ENCODE data around the gene PHACTR1.

PHACTR1 gene

GRCh38 chr6:12845224-12846004, 128.8 kb downstream of the PHACTR1 start:
- Histone ChIP-seq H2AFZ (ENCODE audit: low read depth, low read length) (no peak overlapping the region), H4K8ac (ENCODE audit: low read length) (no peak overlapping the region), H2BK15ac (ENCODE audit: low read depth, poor library complexity, severe bottlenecking) (no peak overlapping the region), H3K4me2 (ENCODE audit: low read length, poor library complexity, severe bottlenecking) (no peak overlapping the region), H3K4me1 (ENCODE audit: control insufficient read depth, insufficient read depth, low read depth, low read length) (peaks cover 2% of the 10 kb centered on the region), H3K18ac (ENCODE audit: low read depth in 1 of 2, low read length in 2 of 2) (no peak overlapping the region), H3K27ac (ENCODE audit: low read length, poor library complexity, severe bottlenecking) (no peak overlapping the region), H3K23ac (ENCODE audit: low read length in 2 of 2) (no peak overlapping the region), H2BK12ac (ENCODE audit: low read length in 2 of 2) (no peak overlapping the region), H3K79me1 (replicated peaks; ENCODE audit: low read length, poor library complexity, severe bottlenecking) (no peaks in the 10 kb centered on the region), H3K36me3 (ENCODE audit: control insufficient read depth in 1 of 2, insufficient read depth in 2 of 2, low read depth in 1 of 2, low read length in 2 of 2) (no peaks in the 10 kb centered on the region), H3K4me3 (ENCODE audit: insufficient read depth in 1 of 2, low read depth in 1 of 2, low read length in 2 of 2) (no peak overlapping the region), H3K14ac (ENCODE audit: low read length in 2 of 2) (no peak overlapping the region), H3K27me3 (ENCODE audit: control insufficient read depth in 1 of 2, insufficient read depth in 1 of 2, low read length in 2 of 2) (no peaks in the 10 kb centered on the region), H4K91ac (ENCODE audit: low read length) (no peak overlapping the region), H2BK5ac (ENCODE audit: low read depth, low read length, poor library complexity, severe bottlenecking) (no peak overlapping the region), H3K9ac (ENCODE audit: low read length) (no peak overlapping the region), H2BK120ac (ENCODE audit: low read depth, low read length) (no peak overlapping the region), H3K4ac (ENCODE audit: low read depth in 1 of 2, low read length in 2 of 2) (no peak overlapping the region), H2AK5ac (ENCODE audit: low read length, severe bottlenecking) (no peak overlapping the region), H3K9me3 (ENCODE audit: control insufficient read depth, low read length) (no peaks in the 10 kb centered on the region)
- DNase-seq = no peak
- 82% methylated on average over 10 of the region's 10 CpGs for WGBS

- no peak overlapping the region for H3K4me3 ChIP-seq (ENCODE audit: insufficient read depth in 1 of 2, low read depth in 1 of 2, low read length in 2 of 2)
- H2BK12ac ChIP-seq (ENCODE audit: low read length in 2 of 2) = no peak overlapping the region
- no peak overlapping the region for H3K23ac ChIP-seq (ENCODE audit: low read length in 2 of 2)
- H2AK5ac ChIP-seq (ENCODE audit: low read length, severe bottlenecking) = no peak overlapping the region
- H3K14ac ChIP-seq (ENCODE audit: low read length in 2 of 2) = no peak overlapping the region
- H3K27ac ChIP-seq (ENCODE audit: low read length, poor library complexity, severe bottlenecking) = no peak overlapping the region
- no peak overlapping the region for H3K4me2 ChIP-seq (ENCODE audit: low read length, poor library complexity, severe bottlenecking)
- H3K9me3 ChIP-seq (ENCODE audit: control insufficient read depth, low read length) = no peaks in the 10 kb centered on the region
- WGBS = 76% methylated on average over 11 of the region's 13 CpGs
- no peak overlapping the region for H2BK5ac ChIP-seq (ENCODE audit: low read depth, low read length, poor library complexity, severe bottlenecking)
- no peaks in the 10 kb centered on the region for H3K79me1 ChIP-seq (replicated peaks; ENCODE audit: low read length, poor library complexity, severe bottlenecking)
- no peak overlapping the region for H3K18ac ChIP-seq (ENCODE audit: low read depth in 1 of 2, low read length in 2 of 2)
- DNase-seq = no peak
- H4K8ac ChIP-seq (ENCODE audit: low read length) = no peak overlapping the region
- no peak overlapping the region for H4K91ac ChIP-seq (ENCODE audit: low read length)
- no peak overlapping the region for H2BK120ac ChIP-seq (ENCODE audit: low read depth, low read length)
- peaks cover 2% of the 10 kb centered on the region for H3K4me1 ChIP-seq (ENCODE audit: control insufficient read depth, insufficient read depth, low read depth, low read length)
- H3K4ac ChIP-seq (ENCODE audit: low read depth in 1 of 2, low read length in 2 of 2) = no peak overlapping the region
- H2BK15ac ChIP-seq (ENCODE audit: low read depth, poor library complexity, severe bottlenecking) = no peak overlapping the region
- no peak overlapping the region for H2AFZ ChIP-seq (ENCODE audit: low read depth, low read length)
- H3K36me3 ChIP-seq (ENCODE audit: control insufficient read depth in 1 of 2, insufficient read depth in 2 of 2, low read depth in 1 of 2, low read length in 2 of 2) = no peaks in the 10 kb centered on the region
- H3K27me3 ChIP-seq (ENCODE audit: control insufficient read depth in 1 of 2, insufficient read depth in 1 of 2, low read length in 2 of 2) = no peaks in the 10 kb centered on the region
- no peak overlapping the region for H3K9ac ChIP-seq (ENCODE audit: low read length)
Observed at GRCh38 chr6:12848964-12849808, 132.6 kb downstream of the PHACTR1 start.

- Histone ChIP-seq H3K14ac (ENCODE audit: low read length in 2 of 2) (no peak overlapping the region), H3K4me3 (ENCODE audit: insufficient read depth in 1 of 2, low read depth in 1 of 2, low read length in 2 of 2) (no peak overlapping the region), H3K9ac (ENCODE audit: low read length) (no peak overlapping the region), H3K27me3 (ENCODE audit: control insufficient read depth in 1 of 2, insufficient read depth in 1 of 2, low read length in 2 of 2) (no peaks in the 10 kb centered on the region), H4K8ac (ENCODE audit: low read length) (no peak overlapping the region), H2AK5ac (ENCODE audit: low read length, severe bottlenecking) (no peak overlapping the region), H3K4me1 (ENCODE audit: control insufficient read depth, insufficient read depth, low read depth, low read length) (peaks cover 2% of the 10 kb centered on the region), H2BK15ac (ENCODE audit: low read depth, poor library complexity, severe bottlenecking) (no peak overlapping the region), H2BK12ac (ENCODE audit: low read length in 2 of 2) (no peak overlapping the region), H3K27ac (ENCODE audit: low read length, poor library complexity, severe bottlenecking) (no peak overlapping the region), H3K4me2 (ENCODE audit: low read length, poor library complexity, severe bottlenecking) (no peak overlapping the region), H3K79me1 (replicated peaks; ENCODE audit: low read length, poor library complexity, severe bottlenecking) (no peaks in the 10 kb centered on the region), H3K4ac (ENCODE audit: low read depth in 1 of 2, low read length in 2 of 2) (no peak overlapping the region), H3K36me3 (ENCODE audit: control insufficient read depth in 1 of 2, insufficient read depth in 2 of 2, low read depth in 1 of 2, low read length in 2 of 2) (no peaks in the 10 kb centered on the region), H4K91ac (ENCODE audit: low read length) (no peak overlapping the region), H3K18ac (ENCODE audit: low read depth in 1 of 2, low read length in 2 of 2) (no peak overlapping the region), H3K23ac (ENCODE audit: low read length in 2 of 2) (no peak overlapping the region), H2BK5ac (ENCODE audit: low read depth, low read length, poor library complexity, severe bottlenecking) (no peak overlapping the region), H3K9me3 (ENCODE audit: control insufficient read depth, low read length) (no peaks in the 10 kb centered on the region), H2BK120ac (ENCODE audit: low read depth, low read length) (no peak overlapping the region), H2AFZ (ENCODE audit: low read depth, low read length) (no peak overlapping the region)
- 80% methylated on average over 1 of the region's 1 CpG for WGBS
- no peak for DNase-seq
Observed at GRCh38 chr6:12849809-12850198, 133.2 kb downstream of the PHACTR1 start.

GRCh38 chr6:12851123-12851695, 134.6 kb downstream of the PHACTR1 start:
- Histone ChIP-seq H3K18ac (ENCODE audit: low read depth in 1 of 2, low read length in 2 of 2) (no peak overlapping the region), H3K9ac (ENCODE audit: low read length) (no peak overlapping the region), H3K4ac (ENCODE audit: low read depth in 1 of 2, low read length in 2 of 2) (no peak overlapping the region), H2BK15ac (ENCODE audit: low read depth, poor library complexity, severe bottlenecking) (no peak overlapping the region), H4K8ac (ENCODE audit: low read length) (no peak overlapping the region), H2AFZ (ENCODE audit: low read depth, low read length) (no peak overlapping the region), H3K23ac (ENCODE audit: low read length in 2 of 2) (no peak overlapping the region), H4K91ac (ENCODE audit: low read length) (no peak overlapping the region), H3K4me1 (ENCODE audit: control insufficient read depth, insufficient read depth, low read depth, low read length) (peaks cover 2% of the 10 kb centered on the region), H2BK12ac (ENCODE audit: low read length in 2 of 2) (no peak overlapping the region), H2BK120ac (ENCODE audit: low read depth, low read length) (no peak overlapping the region), H3K4me2 (ENCODE audit: low read length, poor library complexity, severe bottlenecking) (no peak overlapping the region), H3K9me3 (ENCODE audit: control insufficient read depth, low read length) (no peaks in the 10 kb centered on the region), H3K36me3 (ENCODE audit: control insufficient read depth in 1 of 2, insufficient read depth in 2 of 2, low read depth in 1 of 2, low read length in 2 of 2) (no peaks in the 10 kb centered on the region), H3K14ac (ENCODE audit: low read length in 2 of 2) (no peak overlapping the region), H2BK5ac (ENCODE audit: low read depth, low read length, poor library complexity, severe bottlenecking) (no peak overlapping the region), H3K79me1 (replicated peaks; ENCODE audit: low read length, poor library complexity, severe bottlenecking) (no peaks in the 10 kb centered on the region), H3K27ac (ENCODE audit: low read length, poor library complexity, severe bottlenecking) (no peak overlapping the region), H3K27me3 (ENCODE audit: control insufficient read depth in 1 of 2, insufficient read depth in 1 of 2, low read length in 2 of 2) (no peaks in the 10 kb centered on the region), H2AK5ac (ENCODE audit: low read length, severe bottlenecking) (no peak overlapping the region), H3K4me3 (ENCODE audit: insufficient read depth in 1 of 2, low read depth in 1 of 2, low read length in 2 of 2) (no peak overlapping the region)
- no peak for DNase-seq
- 84% methylated on average over 5 of the region's 6 CpGs for WGBS

Data from mesenchymal stem cell (in vitro differentiated cells and primary cell).